Putamen (tissue), 1 donor: ENCODE data around the gene CHSY1.
"Not testable (repeated sequence)": the region's sequence is repeated elsewhere in the genome, so short reads cannot be mapped to it uniquely, and the experiment has no call there.

Source experiments
- DNase-seq: peaks from one replicate; pipeline ENCODE4 v3.0.0-alpha.2; 2016; ENCODE audit warnings: low spot score

Gene CHSY1

GRCh38 chr15:101133751-101134261 is 118.0 kb downstream of the CHSY1 start:
- DNase-seq = no peak

DNA sequence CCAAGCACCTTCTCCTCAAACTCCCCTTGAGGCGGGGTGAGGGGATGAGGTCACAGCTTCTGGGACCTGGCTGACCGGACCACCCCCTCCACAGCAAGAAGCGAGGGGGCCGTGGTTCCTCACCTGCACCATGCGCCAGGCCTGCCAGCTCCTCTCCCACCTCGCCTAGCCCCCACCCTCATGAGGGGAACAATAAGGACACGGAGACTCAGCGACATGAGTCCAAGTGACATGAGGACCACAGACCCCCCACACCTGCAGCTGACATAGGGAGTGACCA is 118.7 kb downstream of the CHSY1 start:
- no peak for DNase-seq

DNA sequence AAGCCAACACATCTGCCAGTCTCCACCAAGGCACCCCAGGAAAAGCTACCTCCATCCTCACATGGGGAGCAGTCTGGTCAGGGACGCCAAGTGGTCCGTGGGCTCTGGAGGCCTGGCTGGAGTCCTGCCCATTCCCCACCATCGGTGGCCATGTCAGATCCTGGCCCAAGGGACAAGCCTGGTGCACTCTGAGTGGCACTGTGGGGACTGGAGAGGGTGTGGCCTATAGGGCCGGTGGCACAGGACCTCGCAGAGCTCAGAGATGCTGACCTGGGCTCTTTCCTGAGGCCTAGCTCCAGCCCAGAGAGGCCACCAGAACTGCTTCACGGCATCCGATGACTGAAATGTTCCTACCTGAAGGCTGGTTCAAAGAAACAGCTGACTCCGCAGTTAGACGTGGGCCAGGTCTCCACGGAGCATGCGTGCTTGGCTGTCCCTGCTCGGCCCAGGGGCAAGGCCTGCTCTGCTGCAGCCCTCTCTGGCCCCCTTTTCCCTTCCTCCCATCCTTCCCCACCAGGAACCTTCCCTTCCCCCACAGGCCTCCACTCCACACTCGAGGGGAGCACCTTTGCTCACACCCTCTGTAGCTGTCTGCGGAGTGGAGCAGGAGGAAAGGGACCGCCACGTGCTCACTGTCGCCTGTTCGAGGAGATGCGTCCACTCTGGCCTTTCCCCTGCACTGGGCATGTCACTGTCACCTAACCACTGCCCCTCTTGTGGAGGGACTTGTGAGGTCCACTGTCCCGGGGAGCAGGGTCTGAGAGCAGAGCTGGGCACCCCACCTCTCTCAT is 119.3 kb downstream of the CHSY1 start:
- DNase-seq = no peak

- DNase-seq = no peak
These were observed 120.1 kb downstream of the CHSY1 start for GRCh38 chr15:101131489-101132389.

DNA sequence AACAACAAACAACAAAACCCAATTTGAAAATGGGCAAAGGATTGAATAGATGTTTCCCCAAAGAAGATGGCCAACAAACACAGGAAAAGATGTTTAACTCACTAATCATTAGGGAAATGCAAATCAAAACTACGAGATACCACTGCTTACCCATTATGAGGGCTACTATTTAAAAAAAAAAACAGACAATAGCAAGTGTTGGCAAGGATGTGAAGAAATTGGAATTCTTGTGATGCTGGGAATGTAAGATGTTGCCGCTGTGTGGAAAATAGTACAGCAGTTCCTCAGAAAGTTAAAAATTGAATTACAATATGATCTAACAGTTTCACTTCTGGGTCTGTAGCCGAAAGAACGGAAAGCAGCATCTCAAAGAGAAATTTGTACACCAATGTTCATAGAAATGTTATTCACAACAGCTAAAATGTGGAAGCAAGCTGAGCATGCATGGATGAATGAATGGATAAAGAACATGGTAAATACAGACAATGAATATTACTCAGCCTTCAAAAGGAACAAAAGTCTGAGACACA is 121.9 kb downstream of the CHSY1 start:
- no peak for DNase-seq

GRCh38 chr15:101128221-101129015 is 123.4 kb downstream of the CHSY1 start:
- DNase-seq = no peak

DNA sequence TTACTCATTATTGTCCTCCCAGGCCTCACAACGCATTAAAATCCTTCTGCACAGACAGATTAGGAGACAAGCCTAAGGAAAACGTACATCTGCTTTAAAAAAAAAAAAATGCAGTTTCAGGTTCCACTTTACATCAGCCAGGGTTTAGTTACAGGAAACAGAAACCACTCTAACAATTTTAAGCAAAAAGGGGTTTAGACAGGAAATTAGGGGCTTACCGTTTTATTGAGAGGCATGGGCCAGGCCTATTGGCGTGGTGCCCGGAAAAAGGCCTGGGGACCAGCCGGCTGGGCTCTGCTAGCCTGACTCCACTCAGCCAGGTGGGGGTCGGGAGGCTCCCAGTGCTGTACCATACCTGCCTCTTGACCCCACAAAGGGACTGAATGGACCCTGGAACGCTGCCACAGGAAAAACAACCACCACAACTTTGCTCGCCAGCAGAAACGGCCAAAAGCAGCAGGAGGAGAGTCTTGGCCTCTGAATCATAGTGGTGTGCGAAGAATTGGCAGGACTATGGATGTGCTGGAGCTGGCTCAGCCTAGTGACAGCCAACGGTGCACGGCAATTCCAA is 124.3 kb downstream of the CHSY1 start:
- DNase-seq = peak; percentile 42

- DNase-seq = no peak
These were observed 125.0 kb downstream of the CHSY1 start for GRCh38 chr15:101126618-101127505.

DNA sequence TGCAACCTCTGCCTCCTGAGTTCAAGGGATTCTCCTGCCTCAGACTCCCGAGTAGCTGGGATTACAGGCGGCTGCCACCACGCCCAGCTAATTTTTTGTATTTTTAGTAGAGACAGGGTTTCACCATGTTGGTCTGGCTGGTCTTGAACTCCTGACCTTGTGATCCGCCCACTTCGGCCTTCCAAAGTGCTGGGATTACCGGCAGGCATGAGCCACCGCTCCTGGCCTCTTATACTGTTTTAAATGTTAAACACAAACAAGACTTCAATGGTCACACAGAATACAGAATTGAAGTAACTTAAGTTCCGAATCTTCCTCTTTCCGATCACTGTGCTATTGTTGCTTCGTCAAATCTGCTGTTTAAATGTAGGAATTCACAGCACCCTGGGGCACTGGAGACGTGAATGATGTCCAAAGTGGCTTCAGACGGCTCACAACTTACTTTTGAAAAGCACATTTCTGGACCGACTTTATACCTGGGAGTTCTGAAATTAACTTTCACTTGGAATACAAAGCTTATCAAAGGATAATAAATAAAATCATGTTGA is 125.9 kb downstream of the CHSY1 start:
- not testable (repeated sequence) for DNase-seq
